Keratinocyte (primary cell): Measurements from ENCODE around the gene CXCL13.

ENCODE experiments used
- CTCF ChIP-seq, 3 experiments: IDR thresholded peaks in 1 of 3; conservative IDR thresholded peaks in 1 of 3; optimal IDR thresholded peaks in 1 of 3; 2 replicates in 2 of 3; 3 replicates in 1 of 3; pipeline versions ENCODE3 to v1.5.1; 2011; ENCODE audit warnings: low read length in 3 of 3, mild to moderate bottlenecking in 3 of 3, moderate library complexity in 2 of 3, control low read depth in 1 of 3, inconsistent platforms in 1 of 3; ENCODE audit not compliant: insufficient read depth in 2 of 3; ENCODE audit errors: extremely low read depth in 1 of 3
- EZH2 ChIP-seq: IDR thresholded peaks from one replicate; pipeline ENCODE4 v1.6.1; 2012; ENCODE audit warnings: inconsistent platforms, mild to moderate bottlenecking, low read length, moderate library complexity

GRCh38 chr4:77566148-77566547, 39.5 kb upstream of the CXCL13 start:
- TF ChIP-seq CTCF (optimal IDR thresholded peaks at IDR 0.05 in 1 of 3, IDR thresholded peaks at IDR 0.05 in 1 of 3, conservative IDR thresholded peaks at IDR 0.05 in 1 of 3; ENCODE audit: extremely low read depth in 1 of 3, insufficient read depth in 2 of 3, low read length in 3 of 3) (no peak), EZH2 (no peak)
